Transverse colon (tissue), 4 donors: Measurements from ENCODE around the gene CNTF.

Experiments
- CTCF ChIP-seq, 5 experiments: fragments of 200-600 bp in 3 of 5; fragments of 450-650 bp in 2 of 5; sonication (generic) in 3 of 5; IDR thresholded peaks; 1 replicate in 2 of 5; 2 replicates in 3 of 5; pipeline ENCODE4 v1.5.1; 2016 to 2017; ENCODE audit warnings: antibody characterized with exemption in 5 of 5, inconsistent platforms in 3 of 5, mild to moderate bottlenecking in 2 of 5, moderate library complexity in 1 of 5
- EP300 ChIP-seq: sonication (generic); formaldehyde crosslinking; IDR thresholded peaks from one replicate; pipeline ENCODE4 v1.6.1; 2017; ENCODE audit warnings: antibody characterized with exemption, low read depth
- POLR2A ChIP-seq: fragments of 450-650 bp; IDR thresholded peaks from one replicate; pipeline ENCODE4 v1.6.1; 2016; ENCODE audit warnings: antibody characterized with exemption, mild to moderate bottlenecking, moderate library complexity
- POLR2AphosphoS5 ChIP-seq, 3 donors: sonication (generic); formaldehyde crosslinking; IDR thresholded peaks; one replicate each; pipeline ENCODE4 v1.6.1; 2016; ENCODE audit warnings: antibody characterized with exemption in 3 of 3

GRCh38 chr11:58586998-58587397, 35.5 kb upstream of the CNTF start:
- TF ChIP-seq CTCF (IDR thresholded peaks at IDR 0.05) = no peak
- TF ChIP-seq POLR2A = no peak
- no peak for TF ChIP-seq EP300
- TF ChIP-seq POLR2AphosphoS5 (IDR thresholded peaks at IDR 0.05) = no peak
